Fibroblast of gingiva (primary cell): ENCODE data around the gene PRRT2.
"Not testable (repeated sequence)": the region's sequence is repeated elsewhere in the genome, so short reads cannot be mapped to it uniquely, and the experiment has no call there.

Source experiments
- DNase-seq: peaks from one replicate; pipeline ENCODE4 v3.0.0-alpha.2; 2011; ENCODE audit warnings: low read depth

Gene PRRT2

GRCh38 chr16:29812754-29813643, 1.0 kb downstream of the PRRT2 start:
- DNase-seq = no peak

- no peak for DNase-seq
Observed at GRCh38 chr16:29813644-29814562, 1.9 kb downstream of the PRRT2 start.

- no peak for DNase-seq
Observed at GRCh38 chr16:29814592-29814991, 2.6 kb downstream of the PRRT2 start.

- no peak for DNase-seq
Observed at GRCh38 chr16:29815032-29815721, 3.2 kb downstream of the PRRT2 start.

DNA sequence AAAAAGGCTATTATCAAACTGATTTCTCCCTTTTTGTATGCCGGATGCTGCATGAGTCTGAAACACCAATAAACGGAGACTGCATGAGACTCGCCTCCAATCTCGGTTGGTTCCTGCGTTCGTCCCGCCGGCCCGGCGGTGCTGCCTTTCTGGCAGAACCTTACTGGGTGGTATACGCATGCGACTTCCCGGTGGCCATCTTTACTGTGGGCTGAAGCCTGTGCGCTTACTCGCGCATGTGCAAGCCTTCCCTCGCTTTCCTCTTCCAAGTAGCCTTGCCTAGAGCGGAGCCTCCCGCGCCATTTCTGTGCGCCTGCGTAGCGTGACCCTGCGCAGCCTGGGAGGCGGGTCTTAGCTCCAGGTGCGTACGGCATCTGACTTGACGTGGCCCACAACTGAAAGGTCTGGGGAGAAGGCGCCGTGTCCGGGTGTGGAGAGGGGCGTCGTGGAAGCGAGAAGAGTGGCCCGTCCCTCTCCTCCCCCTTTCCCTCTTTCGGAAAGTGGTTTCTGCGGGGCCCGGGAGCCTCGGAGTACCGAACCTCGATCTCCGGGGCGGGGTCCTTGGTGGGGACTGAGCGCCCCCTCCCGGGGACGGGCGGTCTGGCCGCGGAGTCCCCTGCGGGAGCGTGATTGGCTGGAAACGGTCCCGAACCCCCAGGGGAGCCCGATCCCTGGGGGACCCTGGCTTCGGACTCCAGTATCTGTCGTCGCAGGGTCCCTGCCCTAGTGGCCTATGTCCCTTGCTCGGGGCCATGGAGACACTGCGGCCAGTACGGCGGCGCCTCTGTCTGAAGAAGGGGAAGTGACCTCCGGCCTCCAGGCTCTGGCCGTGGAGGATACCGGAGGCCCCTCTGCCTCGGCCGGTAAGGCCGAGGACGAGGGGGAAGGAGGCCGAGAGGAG, 4.0 kb downstream of the PRRT2 start, which contains the start of gene PAGR1:
Gene PAGR1, plus strand, starts transcription at position 360 of the 901 bp plus-strand sequence. Its CDS starts 374 bp downstream, at position 734.
- peak; percentile 100 for DNase-seq

DNA sequence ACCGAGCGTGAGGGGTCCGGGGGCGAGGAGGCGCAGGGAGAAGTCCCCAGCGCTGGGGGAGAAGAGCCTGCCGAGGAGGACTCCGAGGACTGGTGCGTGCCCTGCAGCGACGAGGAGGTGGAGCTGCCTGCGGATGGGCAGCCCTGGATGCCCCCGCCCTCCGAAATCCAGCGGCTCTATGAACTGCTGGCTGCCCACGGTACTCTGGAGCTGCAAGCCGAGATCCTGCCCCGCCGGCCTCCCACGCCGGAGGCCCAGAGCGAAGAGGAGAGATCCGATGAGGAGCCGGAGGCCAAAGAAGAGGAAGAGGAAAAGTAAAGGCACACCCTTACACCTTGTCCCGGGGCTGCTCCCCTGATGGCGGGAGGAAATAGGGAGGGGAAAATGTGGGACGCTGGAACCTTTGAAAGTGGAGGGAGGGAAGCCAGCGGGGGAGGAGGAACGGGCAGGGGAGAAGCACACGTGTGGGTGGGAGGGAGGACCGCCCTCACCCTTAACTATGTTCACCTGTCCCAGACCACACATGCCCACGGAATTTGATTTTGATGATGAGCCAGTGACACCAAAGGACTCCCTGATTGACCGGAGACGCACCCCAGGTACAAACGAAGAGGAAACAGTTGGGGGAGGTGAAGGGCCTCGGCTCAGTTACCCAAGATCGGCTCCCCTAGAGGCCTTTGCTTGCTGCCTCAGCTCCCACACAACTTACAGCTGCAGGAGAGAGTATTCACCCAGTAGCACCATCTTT, 4.9 kb downstream of the PRRT2 start:
- peak; percentile 71 for DNase-seq

GRCh38 chr16:29818082-29818481, 6.1 kb downstream of the PRRT2 start:
- no peak for DNase-seq

GRCh38 chr16:29819506-29819905, 7.5 kb downstream of the PRRT2 start:
- DNase-seq = no peak

GRCh38 chr16:29820271-29820701, 8.3 kb downstream of the PRRT2 start, which contains the start of gene MVP:
TSS of gene MVP (plus strand) at chr16:29820462. CDS start at chr16:29830550, 10,088 bp downstream.
- DNase-seq = peak; percentile 72

- DNase-seq = peak; percentile 54
Observed at GRCh38 chr16:29820730-29821642, 9.0 kb downstream of the PRRT2 start.

- DNase-seq = peak; percentile 70
Observed at GRCh38 chr16:29821643-29822115, 9.7 kb downstream of the PRRT2 start.

- DNase-seq = peak; percentile 57
Observed at GRCh38 chr16:29824589-29825144, 12.7 kb downstream of the PRRT2 start.

DNA sequence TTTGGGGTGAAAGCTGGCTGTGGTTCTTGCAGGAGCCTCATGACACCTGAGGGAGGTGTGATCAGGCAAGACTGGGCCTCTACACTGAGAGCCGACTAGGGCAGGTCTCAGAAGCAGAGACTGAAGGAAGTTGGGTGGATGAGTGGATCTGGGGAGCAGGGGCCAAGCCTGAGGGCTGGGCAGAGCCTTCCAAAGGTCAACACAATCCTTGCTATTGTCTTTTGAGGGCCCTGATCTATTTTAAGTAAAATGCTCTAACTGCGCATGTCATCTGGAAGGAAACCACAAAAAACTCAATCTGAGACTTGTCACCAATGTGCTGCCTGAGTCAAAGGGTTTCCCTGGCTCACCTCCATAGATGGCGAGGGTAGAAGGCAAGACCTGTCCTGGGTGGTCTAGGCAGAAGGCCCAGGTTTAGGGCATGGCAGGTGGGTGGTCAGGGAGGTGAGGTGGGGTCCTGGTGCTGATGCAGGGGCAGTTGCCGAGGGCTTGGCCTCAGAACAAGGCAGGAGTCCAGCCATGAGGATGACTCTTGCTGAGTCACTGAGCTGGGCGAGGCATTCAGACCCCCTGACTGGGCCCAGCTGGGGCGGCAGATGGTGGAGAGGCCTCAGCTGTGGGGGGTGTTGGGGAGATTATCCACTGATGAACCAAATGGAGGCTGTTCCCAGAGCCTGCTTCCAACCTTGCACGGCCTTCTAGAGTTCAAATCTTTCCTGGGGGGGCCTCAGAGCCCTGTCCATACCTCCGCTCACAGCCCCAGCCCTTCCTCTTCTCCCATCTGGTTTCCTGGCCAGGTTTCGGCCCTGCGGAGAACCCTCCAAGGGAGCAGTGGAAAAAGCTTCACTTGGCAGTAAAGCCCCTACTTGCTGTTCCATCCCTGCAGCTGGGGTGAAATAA, 13.4 kb downstream of the PRRT2 start:
- DNase-seq = peak; percentile 54

GRCh38 chr16:29826342-29826695, 14.3 kb downstream of the PRRT2 start:
- no peak for DNase-seq

- no peak for DNase-seq
Observed at GRCh38 chr16:29830774-29831173, 18.8 kb downstream of the PRRT2 start.

- no peak for DNase-seq
Observed at GRCh38 chr16:29831490-29831889, 19.5 kb downstream of the PRRT2 start.

DNA sequence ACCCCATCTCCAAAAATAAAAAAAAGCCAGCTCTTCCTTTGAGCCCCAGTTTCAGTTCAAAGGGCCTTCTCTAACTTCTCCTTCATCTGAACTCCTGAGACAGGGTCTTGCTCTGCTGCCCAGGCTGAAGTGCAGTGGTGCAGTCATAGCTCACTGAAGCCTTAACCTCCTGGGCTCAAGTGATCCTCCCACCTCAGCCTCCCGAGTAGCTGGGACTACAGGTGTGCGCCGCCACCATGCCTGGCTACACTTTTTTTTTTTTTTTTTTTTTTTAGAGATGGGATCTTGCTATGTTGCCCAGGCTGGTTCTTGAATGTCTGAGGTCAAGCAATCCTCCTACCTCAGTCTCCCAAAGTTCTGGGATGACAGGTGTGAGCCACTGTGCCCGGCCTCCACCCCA, 21.2 kb downstream of the PRRT2 start:
- not testable (repeated sequence) for DNase-seq

DNA sequence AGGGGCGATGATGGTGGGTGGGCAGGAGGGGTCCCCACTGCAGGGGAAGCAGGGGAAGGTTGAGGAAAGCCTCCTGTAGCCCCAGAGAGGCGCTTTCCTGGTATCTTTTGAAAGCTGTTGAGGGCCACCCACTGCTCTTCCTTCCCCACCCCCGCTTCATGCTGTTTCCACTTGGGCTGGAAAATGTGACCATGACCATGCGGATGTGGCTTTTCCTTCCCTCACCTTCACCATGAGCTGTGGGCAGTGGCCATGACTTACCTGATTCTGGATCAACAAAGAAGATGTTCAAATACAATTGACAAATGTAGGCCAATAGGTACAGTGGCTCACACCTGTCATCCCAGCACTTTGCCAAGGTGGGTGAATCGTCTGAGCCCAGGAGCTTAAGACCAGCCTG, 22.1 kb downstream of the PRRT2 start:
- DNase-seq = no peak
